Parathyroid adenoma (tissue), 2 donors: ENCODE data around the gene NUP85.

Experiments
- H2AFZ ChIP-seq: fragments of 300-600 bp; sonication (generic); one replicate; pipeline ENCODE4 v1.7.0; 2017; ENCODE audit warnings: antibody characterized with exemption, mild to moderate bottlenecking
- H3K27ac ChIP-seq: fragments of 300-600 bp; sonication (generic); one replicate; pipeline ENCODE4 v1.7.0; 2017
- H3K27me3 ChIP-seq: fragments of 300-600 bp; sonication (generic); one replicate; pipeline ENCODE4 v1.7.0; 2017; ENCODE audit warnings: low read length; ENCODE audit not compliant: control insufficient read depth, insufficient read depth
- H3K36me3 ChIP-seq: fragments of 300-600 bp; sonication (generic); one replicate; pipeline ENCODE4 v1.7.0; 2017; ENCODE audit warnings: low read length; ENCODE audit not compliant: control insufficient read depth, insufficient read depth
- H3K4me1 ChIP-seq: fragments of 300-600 bp; sonication (generic); one replicate; pipeline ENCODE4 v1.7.0; 2017; ENCODE audit warnings: control low read depth
- H3K4me2 ChIP-seq: fragments of 300-600 bp; sonication (generic); one replicate; pipeline ENCODE4 v1.7.0; 2017; ENCODE audit warnings: low read length
- H3K4me3 ChIP-seq: fragments of 300-600 bp; sonication (generic); one replicate; pipeline ENCODE4 v1.7.0; 2017; ENCODE audit warnings: low read depth, low read length
- H3K79me2 ChIP-seq: fragments of 300-600 bp; sonication (generic); one replicate; pipeline ENCODE4 v1.7.0; 2017; ENCODE audit warnings: control low read depth
- H3K9ac ChIP-seq: fragments of 300-600 bp; sonication (generic); one replicate; pipeline ENCODE4 v1.7.0; 2017; ENCODE audit warnings: mild to moderate bottlenecking
- H3K9me3 ChIP-seq: fragments of 300-600 bp; sonication (generic); one replicate; pipeline ENCODE4 v1.7.0; 2017; ENCODE audit warnings: low read length; ENCODE audit not compliant: control insufficient read depth
- CTCF ChIP-seq: fragments of 300-600 bp; sonication (generic); IDR thresholded peaks from one replicate; pipeline ENCODE4 v1.7.0; 2017; ENCODE audit warnings: antibody characterized with exemption, mild to moderate bottlenecking
- donor health status: primary hyperparathyroidism.

The NUP85 gene

GRCh38 chr17:75228305-75228704, 22.8 kb downstream of the NUP85 start:
- Histone ChIP-seq H3K79me2 (no peaks in the 10 kb centered on the region), H3K36me3 (no peaks in the 10 kb centered on the region), H3K4me1 (no peaks in the 10 kb centered on the region), H3K27me3 (no peaks in the 10 kb centered on the region), H3K4me3 (no peak overlapping the region), H3K27ac (no peak overlapping the region), H3K9ac (no peak overlapping the region), H3K4me2 (no peak overlapping the region), H3K9me3 (no peaks in the 10 kb centered on the region), H2AFZ (no peak overlapping the region)
- no peak for TF ChIP-seq CTCF

- Histone ChIP-seq H3K9me3 (no peaks in the 10 kb centered on the region), H3K4me3 (no peak overlapping the region), H3K27ac (no peak overlapping the region), H3K4me2 (no peak overlapping the region), H3K4me1 (no peaks in the 10 kb centered on the region), H3K27me3 (no peaks in the 10 kb centered on the region), H3K36me3 (no peaks in the 10 kb centered on the region), H2AFZ (no peak overlapping the region), H3K9ac (no peak overlapping the region), H3K79me2 (no peaks in the 10 kb centered on the region)
- TF ChIP-seq CTCF, result no peak
Measured at GRCh38 chr17:75228847-75229246, 23.4 kb downstream of the NUP85 start.

- Histone ChIP-seq H2AFZ (no peak overlapping the region), H3K36me3 (no peaks in the 10 kb centered on the region), H3K27ac (no peak overlapping the region), H3K4me1 (no peaks in the 10 kb centered on the region), H3K9me3 (no peaks in the 10 kb centered on the region), H3K9ac (no peak overlapping the region), H3K4me3 (no peak overlapping the region), H3K27me3 (no peaks in the 10 kb centered on the region), H3K4me2 (no peak overlapping the region), H3K79me2 (no peaks in the 10 kb centered on the region)
- TF ChIP-seq CTCF, result no peak
Measured at GRCh38 chr17:75231071-75231470, 25.6 kb downstream of the NUP85 start.

GRCh38 chr17:75231741-75232464, 26.4 kb downstream of the NUP85 start:
- H3K27ac ChIP-seq, result no peak overlapping the region
- no peak overlapping the region for H3K9ac ChIP-seq
- no peaks in the 10 kb centered on the region for H3K9me3 ChIP-seq
- H3K79me2 ChIP-seq, result no peaks in the 10 kb centered on the region
- H3K4me2 ChIP-seq, result no peak overlapping the region
- H3K4me1 ChIP-seq, result no peaks in the 10 kb centered on the region
- no peak overlapping the region for H2AFZ ChIP-seq
- no peak overlapping the region for H3K4me3 ChIP-seq
- no peaks in the 10 kb centered on the region for H3K27me3 ChIP-seq
- no peaks in the 10 kb centered on the region for H3K36me3 ChIP-seq
- TF ChIP-seq CTCF, result no peak

- H3K27ac ChIP-seq, result no peak overlapping the region
- H3K36me3 ChIP-seq, result no peaks in the 10 kb centered on the region
- no peaks in the 10 kb centered on the region for H3K9me3 ChIP-seq
- H3K9ac ChIP-seq, result no peak overlapping the region
- no peak overlapping the region for H3K4me3 ChIP-seq
- H2AFZ ChIP-seq, result no peak overlapping the region
- no peaks in the 10 kb centered on the region for H3K4me1 ChIP-seq
- H3K27me3 ChIP-seq, result no peaks in the 10 kb centered on the region
- TF ChIP-seq CTCF, result no peak
- H3K4me2 ChIP-seq, result no peak overlapping the region
- H3K79me2 ChIP-seq, result no peaks in the 10 kb centered on the region
Measured at GRCh38 chr17:75232786-75233185, 27.3 kb downstream of the NUP85 start.
